Stimulated activated CD4-positive, alpha-beta T cell treated with anti-CD3 and anti-CD28 coated beads, Interleukin-4, amount 100 ng/mL, for 48 hours (primary cell): Measurements from ENCODE around the gene GIT1.

Source experiments
- DNase-seq, 2 donors: peaks; one replicate each; pipeline ENCODE4 v3.0.0-alpha.2; 2020; ENCODE audit warnings: low read depth in 2 of 2

The GIT1 gene

DNA sequence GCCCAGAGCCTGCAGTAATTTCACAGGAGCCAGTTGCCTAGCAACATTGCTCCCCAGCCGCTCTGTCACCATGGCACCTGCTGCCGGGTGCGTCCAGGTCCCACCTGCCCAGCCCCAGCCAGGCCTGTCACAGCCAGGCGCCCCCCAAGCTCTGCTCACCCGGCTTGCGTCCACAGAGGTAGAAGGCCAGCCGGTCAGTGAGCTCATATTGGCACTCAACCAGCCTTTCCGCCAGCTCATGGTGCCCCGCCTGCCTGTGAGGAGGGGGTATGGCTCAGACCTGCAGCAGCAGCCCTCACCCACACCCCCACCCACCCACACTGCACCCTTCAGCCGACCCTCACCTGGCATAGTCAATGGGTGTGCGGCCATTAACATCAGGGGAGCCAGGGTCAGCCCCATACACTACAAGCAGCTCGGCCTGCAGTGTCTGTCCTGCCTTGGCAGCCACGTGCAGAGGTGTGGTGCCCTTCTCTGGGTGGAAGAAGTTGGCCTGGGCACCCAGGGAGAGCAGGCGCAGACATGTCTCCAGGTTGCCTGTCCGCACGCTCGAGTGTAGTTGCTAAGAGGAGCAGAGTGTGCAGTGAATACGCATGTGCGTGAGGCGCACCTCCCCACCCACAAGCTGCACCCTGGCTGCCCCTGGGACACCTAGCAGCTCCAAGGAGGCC is 7.7 kb downstream of the GIT1 start:
- DNase-seq, result no peak

DNA sequence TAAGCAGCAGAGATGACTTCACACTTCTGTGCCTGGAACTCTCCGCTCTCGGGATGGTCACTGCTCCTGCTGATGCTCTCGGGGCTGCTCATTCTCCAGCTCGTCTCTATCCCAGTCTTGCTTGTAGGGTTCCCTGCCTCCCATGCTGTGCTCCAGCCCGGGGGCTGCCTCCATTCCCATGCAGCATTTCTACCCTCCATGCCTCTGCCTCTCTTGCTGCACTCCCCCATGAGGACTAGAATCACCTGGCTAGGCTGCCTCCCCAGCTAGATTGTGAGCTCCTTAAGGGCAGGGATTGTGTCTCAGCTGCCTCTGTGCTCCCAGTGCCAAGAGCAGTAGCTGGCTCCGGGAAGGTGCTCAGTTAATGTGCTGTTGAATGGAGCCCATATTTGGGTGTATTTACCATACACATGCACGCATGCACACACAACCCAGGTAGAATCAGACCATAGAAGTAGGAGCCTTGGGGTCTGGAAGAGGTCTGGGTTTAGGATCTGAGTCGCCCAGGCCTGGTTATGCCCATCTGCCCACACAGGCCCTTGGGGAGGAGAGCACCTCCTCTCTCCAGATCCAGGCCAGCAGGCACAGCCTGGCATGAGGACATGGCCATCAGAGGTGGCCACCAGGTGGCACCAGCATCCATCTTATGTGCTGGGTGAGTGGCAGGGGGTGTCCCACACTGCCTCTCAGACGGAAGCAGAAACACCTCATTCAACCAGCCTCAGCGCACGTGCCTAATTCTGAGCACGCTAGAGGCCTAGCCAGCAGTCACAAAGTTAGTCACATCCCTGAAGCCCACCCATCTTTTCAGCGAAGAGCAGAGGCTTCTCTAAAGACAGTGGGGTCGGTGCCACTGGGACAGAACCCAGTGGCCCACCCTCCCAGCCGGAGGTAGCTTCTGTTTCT is 9.3 kb downstream of the GIT1 start:
- DNase-seq, result peak; percentile 84 to 86

DNA sequence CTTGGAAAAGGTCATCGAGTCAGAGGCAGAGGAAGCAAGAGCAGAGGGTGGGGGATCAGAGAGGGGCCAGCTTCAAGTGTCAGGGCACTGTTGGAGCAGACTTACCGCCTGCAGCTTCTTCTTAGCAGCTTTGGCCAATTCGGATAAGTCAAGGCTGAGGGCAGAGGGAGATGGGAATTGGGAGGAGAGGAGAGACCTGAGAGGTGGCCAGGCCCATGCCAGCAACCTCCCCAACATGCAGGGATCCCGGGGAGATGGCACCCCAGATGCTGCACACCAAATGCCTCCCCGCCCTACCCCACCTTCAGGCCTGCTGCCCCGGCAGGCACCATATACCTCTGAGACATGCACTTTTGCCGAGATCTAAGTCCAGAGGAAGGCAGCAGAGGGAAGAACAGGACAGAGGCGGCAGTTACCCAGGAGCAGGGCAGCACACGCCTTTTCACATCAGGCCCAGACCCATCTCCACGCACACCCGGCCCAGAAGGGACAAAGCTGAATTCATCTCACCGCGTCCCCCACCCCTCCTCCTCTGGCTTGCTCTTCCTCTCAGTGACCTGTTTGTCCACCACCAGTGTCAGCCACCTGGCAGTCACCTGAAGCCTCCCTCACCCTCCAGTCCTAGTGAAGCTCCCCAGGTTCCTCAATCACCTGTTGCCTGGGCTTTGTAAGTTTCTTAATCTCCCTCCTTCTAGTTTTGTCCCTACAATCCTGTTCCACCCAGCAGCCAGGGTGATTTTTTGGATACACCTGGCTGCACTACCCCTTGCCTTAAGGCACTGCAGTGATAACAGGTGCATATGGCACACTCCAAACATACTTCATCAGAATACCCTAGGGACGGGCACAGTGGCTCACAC is 10.6 kb downstream of the GIT1 start:
- DNase-seq, result no peak

DNA sequence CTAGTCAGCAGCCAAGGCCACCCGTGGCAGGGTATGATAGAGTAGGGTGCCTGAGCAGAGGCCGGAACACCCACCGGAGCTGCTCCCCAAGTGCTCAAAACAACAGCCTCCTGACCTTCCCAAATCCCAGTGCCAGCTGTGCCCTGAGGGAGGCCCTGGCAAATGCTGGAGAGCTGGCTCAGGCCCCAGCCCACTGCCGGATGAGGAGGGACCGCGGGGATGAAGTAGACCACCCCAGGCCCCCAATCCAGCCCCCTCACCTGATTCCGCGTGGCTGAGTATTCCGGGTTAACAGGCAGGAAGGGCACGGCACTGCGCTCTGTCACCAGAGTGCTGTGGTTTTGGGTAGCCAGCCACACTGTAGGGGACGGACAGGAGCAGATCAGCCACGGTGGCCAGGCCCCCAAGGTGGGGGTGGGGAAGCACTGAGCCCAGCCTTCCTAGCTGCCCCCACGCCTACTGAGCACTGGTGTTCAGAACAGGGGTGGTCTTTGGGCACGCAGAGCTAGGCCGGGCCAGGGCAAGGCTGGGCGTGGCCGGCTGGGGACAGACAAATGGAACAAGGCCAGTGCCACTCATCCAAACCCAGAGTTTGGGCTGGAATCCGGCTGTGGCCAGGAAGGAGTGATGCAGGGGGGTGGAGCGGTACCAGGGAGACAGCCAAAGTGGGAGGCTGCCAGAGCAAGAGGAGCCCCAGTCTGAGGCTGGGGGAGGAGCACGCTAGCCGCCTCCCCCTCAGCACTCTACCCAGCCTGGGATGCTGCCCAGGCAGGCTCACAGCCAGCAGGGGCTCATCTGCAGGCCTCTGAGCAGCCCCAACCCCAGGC is 11.8 kb downstream of the GIT1 start:
- no peak for DNase-seq

DNA sequence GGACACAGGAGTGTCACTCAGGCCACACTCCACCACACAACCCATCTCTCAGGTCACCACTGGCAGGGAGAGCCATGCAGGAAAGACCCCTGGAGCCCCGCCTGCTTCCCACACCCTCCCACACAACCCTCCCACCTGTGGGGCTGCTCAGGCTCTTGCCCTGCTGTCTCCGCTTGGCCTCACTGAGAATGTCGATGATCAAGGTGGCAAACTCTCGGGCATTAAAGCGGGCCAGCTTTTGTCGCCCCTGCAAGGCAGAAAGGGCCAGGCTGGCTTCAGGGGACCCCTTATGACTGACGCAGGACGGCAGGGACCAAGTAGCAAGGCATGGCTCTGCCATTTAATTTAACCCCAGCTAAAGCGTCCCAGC is 12.5 kb downstream of the GIT1 start:
- DNase-seq, result no peak

DNA sequence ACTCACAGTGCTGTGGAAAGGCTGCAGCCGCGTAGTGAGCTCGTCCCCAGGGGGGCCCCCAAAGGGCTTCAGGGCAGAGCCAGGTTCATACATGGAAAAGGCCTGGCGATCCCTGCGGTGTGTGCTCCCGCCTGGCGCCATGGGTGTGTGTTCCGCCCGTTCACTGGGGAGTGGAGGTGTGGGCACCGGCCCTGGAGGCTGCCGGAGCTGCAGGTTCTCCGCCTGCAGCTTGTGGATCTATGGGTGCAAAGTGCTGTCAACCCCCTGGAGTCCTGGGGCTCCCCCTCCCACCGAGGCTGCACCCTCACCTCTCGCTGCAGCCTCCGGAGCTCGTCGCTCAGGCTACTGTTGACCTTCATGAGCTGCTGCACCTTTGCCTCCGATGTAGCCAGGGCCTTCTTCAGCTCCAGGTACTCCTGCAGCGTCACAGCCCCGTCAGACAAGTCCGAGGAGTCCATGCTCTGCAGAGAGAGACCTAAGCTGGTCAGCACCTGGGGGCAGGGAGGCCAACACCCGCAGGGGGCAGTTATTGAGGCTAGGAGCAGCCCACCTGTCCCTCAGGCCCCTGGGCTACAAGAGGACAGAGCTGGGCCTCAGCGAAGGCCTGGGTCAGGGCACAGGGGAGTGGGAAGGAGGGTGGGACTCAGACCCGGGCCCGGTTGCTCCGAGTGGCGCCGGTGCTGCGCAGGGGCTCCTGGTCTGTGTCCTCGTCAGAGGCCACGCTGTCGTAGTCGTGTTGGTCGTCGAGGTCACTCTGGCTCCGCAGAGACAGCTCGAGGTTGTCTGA is 13.0 kb downstream of the GIT1 start:
- no peak for DNase-seq

DNA sequence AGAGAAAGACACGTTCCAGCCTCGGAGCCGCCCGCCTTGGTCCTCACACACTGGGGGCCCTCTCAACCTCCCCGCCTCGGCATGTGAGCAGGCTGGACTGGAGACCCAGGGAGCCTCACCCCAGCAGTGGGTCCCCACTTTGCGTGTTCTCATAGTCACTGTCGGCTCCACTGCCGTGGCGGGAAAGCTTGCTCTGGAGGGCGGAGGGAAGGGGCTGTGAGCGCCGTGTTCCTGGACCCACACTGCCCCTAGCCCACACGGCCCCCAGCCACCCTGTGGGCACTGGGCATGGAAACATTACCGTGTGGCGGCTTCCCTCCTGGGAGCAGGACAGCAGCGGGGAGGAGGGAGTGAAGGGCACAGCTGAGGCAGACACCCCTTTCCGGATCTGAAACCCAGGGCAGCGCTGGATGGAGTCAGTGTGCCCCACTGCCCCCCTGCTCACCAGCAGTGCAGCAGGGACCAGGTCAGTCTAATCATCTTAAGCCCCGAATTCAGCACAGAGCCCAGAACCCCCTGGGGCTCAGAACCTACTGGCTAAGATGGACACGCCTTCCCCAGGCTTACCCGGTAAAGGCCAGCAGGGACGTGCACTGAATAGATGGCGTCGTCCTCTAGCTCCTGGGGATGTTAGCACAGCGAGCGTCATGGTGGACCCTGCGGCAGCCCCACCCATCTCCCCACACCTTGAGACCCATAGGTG is 13.8 kb downstream of the GIT1 start:
- no peak for DNase-seq

DNA sequence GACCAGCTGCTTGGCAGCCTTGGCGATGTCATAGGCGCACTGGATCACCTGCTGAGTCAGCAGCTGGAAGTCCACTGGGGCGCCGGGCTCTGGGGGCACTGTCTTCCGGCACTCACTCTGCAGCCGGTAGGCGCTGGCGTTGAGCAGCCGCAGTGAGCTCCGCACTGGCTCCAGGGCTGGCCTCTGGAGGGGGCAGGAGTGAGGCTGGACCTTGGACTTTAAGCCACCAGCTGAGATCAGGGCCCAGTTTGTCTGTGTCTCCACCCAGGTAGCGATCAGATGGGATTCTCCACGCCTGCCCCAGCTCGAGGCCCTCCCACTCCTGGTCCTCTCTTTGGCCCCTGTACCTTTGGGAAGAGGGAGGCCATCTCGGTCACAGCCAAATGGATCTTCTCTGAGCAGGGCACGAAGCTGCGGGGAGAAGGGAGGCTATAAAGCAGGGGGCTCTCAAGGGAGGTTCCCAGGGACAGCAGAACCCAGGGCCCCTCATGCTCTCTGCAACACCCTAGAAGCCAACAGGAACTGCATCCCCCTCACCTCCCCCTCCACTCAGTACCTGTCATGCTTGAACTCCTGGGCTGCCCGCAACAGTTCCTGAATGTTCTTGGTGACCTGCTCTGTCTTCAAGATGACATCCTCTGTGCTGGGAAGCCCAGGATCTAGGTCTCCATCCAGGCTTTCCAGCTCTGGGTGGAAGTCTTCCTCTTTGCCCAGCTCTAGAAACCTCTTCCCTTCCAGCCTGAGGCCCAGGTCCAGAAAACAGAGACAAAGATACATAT is 14.5 kb downstream of the GIT1 start:
- no peak for DNase-seq

DNA sequence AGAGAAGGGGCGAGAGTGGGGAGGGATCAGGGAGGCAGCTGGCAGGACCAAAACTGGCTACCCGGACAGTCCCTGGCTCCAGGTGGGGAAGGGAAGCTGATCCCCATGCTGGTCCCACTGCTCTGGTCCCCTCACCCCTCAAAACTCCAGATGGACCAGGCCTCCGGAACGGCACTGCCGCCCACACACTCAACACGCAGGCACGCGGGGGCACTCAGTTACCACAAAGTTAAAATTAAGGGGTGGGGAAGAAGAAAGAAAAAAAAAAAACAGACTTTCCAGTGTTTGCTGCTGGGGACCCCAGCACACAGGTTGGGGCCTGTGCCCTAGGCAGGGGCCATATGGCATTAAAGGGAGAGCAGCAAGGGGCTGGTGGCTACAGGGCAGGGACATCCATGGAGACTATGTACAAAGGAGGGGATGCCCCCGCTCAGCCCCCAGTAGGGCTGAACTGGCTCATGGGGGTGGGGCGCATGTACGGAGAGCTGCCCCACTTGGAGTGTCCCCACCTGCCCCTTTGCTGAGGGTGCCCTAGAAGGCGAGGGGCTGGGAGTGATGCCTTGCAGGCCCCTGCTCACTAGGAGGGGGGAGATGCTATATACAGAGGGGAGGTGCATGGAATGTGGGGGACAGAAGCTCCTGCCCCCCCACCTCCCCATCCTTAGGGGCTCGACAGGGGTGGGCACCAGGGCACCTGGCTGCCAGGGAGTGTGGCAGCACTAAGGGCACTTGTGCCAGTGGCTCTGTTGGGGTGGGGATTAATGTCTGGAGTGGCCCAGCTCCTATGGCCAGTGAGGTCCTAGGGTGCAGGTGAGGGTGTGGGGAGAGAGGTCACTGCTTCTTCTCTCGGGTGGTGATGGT is 15.3 kb downstream of the GIT1 start:
- no peak for DNase-seq

DNA sequence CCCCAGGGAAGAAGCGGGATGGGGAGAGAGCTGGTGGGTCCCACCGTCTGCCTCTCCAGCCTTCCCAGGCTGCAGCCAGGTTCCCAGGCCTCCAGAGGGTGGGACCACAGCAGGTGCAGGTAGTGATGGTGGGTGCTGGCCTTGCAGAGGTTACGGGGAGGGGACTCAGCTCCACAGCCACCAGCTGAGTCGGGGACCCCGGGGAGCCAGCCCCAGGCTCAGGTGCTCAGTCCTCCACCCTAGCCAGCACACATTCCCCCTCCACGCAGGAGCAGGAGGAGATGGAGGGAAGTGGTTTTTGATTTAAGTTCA is 15.9 kb downstream of the GIT1 start:
- DNase-seq, result no peak

DNA sequence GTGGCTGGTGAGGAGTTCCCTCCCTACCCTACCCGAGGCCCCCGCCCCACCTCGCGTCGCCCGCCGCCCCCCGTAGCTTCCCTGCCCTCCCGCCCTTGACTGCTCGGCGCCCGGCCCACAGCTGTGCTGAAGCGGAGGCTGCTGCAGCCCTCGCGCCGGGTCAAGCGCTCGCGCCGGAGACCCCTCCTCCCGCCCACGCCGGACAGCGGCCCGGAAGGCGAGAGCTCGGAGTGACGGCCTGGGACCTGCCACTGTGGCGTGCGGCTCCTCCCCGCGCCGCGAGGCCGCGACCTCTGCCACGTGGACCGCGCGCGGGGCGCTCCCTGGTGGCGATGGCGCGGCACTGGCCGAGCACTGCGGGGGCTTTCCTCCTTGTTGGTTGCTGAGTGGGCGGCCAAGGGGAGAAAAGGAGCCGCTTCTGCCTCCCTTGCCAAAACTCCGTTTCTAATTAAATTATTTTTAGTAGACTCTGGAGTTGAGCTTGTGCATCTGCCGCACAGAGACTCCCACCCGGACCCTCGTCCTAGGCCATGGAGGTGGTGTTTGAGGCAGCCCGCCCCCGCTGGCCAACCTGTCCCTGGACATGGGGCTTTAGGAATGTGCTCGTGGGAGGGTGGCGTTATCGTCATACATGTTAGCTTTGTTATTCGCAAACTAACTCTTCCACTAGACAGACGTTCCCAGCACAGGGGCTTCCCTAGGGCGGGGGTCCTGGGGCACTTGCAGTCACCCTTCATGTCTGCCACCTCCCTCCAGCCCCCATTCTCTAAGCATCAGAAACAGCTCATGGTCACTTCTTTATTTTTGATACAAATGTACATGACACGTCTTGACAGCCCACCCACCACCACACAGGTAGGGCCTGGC is 16.5 kb downstream of the GIT1 start:
- peak in 1 of 2 donors; percentile 42 for DNase-seq

DNA sequence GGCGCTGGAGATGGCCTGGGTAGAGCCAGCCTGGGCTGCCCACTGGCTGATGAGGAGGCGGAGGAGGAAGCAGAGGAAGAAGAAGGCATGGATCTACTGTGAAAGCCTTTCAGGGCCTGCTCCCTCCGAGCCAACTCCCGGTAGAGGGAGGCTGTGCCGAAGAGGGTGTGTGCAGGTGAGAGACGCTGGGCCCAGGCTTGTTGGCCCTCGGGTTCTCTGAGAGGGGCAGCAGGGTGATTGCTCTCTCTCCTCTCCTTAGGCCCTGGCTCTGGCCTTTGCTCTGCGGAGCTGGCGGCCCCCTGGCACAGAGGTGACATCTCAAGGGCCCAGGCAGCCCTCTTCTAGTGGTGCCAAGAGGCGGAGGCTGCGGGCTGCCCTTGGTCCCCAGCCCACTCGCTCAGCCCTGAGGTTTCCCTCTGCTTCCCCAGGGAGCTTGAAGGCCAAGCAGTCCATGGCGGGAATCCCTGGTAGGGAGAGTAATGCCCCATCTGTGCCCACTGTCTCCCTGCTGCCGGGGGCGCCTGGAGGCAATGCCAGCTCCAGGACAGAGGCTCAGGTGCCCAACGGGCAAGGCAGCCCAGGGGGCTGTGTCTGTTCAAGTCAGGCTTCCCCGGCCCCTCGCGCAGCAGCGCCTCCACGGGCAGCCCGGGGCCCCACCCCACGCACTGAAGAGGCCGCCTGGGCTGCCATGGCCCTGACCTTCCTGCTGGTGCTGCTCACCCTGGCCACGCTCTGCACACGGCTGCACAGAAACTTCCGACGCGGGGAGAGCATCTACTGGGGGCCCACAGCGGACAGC is 17.4 kb downstream of the GIT1 start:
- DNase-seq, result no peak

DNA sequence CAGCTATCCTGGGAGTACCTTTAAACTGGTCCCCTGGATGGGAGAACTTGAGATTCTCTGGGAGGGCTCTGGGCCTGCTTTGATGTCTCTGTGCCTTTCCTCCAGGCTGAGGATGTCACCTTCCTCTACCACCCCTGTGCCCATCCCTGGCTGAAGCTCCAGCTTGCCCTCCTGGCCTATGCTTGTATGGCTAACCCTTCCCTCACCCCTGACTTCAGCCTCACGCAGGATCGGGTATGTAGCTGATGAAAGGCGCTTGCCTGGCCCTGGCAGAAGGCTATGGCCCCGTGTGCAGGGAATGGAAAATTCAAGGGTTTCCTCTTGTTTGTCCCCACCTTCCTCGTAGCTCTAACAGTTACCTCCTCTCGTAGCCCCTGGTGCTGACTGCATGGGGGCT is 18.0 kb downstream of the GIT1 start:
- no peak for DNase-seq

DNA sequence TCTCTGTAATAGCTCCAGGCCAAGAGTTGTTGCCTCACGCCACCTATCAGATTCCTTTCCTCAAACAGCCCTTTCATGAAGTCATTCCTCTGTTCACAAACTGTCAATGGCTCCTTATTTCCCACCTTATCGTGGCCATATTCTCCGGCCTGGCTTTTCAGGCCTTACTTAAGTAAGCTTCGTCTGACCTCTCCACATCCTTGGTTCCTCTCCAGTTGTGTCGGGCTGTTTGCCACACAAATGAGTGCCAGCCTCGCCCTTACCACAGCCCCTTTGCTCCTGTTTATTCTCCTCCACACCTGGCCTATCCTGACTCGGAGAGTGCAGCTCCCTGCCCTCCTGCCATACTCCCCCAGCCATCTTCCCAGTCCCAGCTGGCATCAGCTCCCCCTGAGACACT is 18.9 kb downstream of the GIT1 start:
- DNase-seq, result no peak

DNA sequence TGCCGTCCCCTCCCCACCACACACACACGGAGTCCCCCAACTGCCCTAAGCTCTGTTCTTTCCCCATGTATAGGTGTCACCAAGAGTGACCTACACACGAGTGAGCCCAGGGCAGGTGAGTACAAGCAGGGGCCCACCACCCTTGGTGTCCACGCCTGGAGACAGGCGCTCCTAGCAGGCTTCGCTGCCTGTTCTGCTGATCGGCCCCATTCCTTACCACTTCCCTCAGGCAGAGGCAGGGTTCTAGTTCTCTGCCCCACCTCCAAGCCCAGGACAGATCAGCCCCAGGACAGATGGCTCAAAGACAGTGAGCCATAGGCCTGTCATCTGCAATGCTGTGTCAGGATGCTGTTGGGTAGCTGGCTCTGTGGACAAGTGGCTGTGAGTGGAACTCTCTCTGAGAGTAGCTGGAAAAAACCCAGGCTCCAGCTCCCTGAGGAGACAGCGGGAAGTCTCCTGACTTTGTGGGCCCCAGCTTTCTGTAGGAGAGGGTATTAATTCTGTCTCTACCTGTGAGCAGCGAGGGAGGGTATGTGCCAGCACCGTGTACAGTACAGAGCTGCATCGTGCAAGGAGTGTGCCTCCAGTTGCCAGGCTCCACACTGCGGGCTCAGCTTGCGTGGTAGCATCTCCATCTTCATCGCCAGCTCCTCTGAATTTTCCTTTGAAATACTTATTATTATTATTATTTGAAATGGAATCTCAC is 20.1 kb downstream of the GIT1 start:
- DNase-seq, result no peak
